Uterus (tissue), 2 donors: ENCODE data around the gene TASP1.

Experiments
- CTCF ChIP-seq, 4 experiments: fragments of 200-600 bp in 2 of 4; fragments of 450-650 bp in 2 of 4; sonication (generic) in 2 of 4; IDR thresholded peaks; one replicate each; pipeline ENCODE4 v1.5.1; 2016 to 2019; ENCODE audit warnings: antibody characterized with exemption in 4 of 4, mild to moderate bottlenecking in 2 of 4, moderate library complexity in 1 of 4
- POLR2A ChIP-seq, 2 donors: fragments of 450-650 bp; IDR thresholded peaks; one replicate each; pipeline ENCODE4 v1.6.1; 2016; ENCODE audit warnings: antibody characterized with exemption in 2 of 2, mild to moderate bottlenecking in 1 of 2, moderate library complexity in 1 of 2

- TF ChIP-seq POLR2A (IDR thresholded peaks at IDR 0.05) = no peak
- TF ChIP-seq CTCF (IDR thresholded peaks at IDR 0.05) = no peak
Measured at GRCh38 chr20:13684566-13685222, 46.0 kb upstream of the TASP1 start.
